ENCODE data around the gene TBX3. TPM values are rescaled to one million over a fixed set of nuclear protein-coding genes. Genes with fewer than 3 reads are reported as not detected.
A peak's percentile ranks its signal among the peaks of the same experiment; 100 is the strongest.

TBX3 gene
- polyA plus RNA-seq, 2 donors = 1.7 to 3.1 TPM

- WGBS, 2 donors = 63 to 69% methylated on average over 6 of the region's 6 CpGs
These were observed 45.1 kb downstream of the TBX3 start for GRCh38 chr12:114638790-114639435.

DNA sequence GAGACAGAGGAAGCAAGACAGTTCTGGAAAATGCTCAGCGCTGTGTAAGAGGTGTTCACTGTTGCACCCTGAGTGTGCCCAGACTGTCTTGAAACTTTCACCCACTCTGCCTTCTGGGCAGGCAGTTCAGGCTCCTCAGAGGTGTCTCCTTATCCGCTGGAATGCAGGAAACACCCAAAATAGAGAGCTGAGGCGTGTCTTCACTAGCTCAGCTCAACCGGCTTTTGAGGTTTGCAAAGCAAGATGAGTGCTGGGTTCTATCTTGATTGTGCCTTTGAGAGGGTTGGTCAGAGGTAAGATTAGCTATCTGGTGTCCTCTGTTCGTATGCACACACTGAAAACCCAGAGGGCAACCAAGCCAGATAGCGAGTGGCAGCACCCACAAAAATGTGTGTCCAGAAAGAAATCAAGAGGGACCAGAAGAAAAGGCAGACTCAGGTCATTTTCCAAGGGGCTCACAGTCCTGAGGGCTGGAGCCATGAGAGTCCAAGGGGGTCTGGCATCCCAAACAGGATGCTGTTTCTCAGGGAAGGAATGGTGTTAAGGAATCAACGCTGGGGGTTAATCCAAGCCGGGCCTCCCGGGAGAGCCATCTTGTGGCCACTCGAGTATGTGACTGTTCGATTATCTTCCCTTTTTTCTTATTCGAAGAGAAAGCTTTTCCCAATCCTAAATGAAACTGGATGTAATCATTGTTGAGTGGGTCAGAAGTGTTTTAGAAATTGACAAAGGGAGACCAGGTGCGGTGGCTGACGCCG lies 47.1 kb downstream of the TBX3 start:
- Histone ChIP-seq H3K27ac (ENCODE audit: low read depth in 2 of 2, low read length in 1 of 2) (peak overlapping the region; percentile 70 to 77), H3K4me1 (ENCODE audit: control insufficient read depth in 2 of 2, insufficient read depth in 2 of 2, low read length in 1 of 2) (no peaks in the 10 kb centered on the region), H3K36me3 (ENCODE audit: control insufficient read depth in 2 of 2, insufficient read depth in 2 of 2, low read length in 1 of 2) (no peaks in the 10 kb centered on the region), H3K4me3 (ENCODE audit: low read depth in 1 of 2, low read length in 2 of 2) (no peak overlapping the region), H3K27me3 (ENCODE audit: control insufficient read depth in 1 of 2, insufficient read depth in 2 of 2, low read length in 2 of 2) (no peaks in the 10 kb centered on the region), H3K9me3 (ENCODE audit: control insufficient read depth in 2 of 2, insufficient read depth in 1 of 2, low read depth in 1 of 2, low read length in 1 of 2) (no peaks in the 10 kb centered on the region)
- 47 to 48% methylated on average over 15 of the region's 15 CpGs for WGBS, 2 donors

More at GRCh38 chr12:114638790-114639435, 45.1 kb downstream of the TBX3 start:
- no peaks in the 10 kb centered on the region for H3K4me1 ChIP-seq (ENCODE audit: control insufficient read depth in 2 of 2, insufficient read depth in 2 of 2, low read length in 1 of 2)
- no peak overlapping the region for H3K27ac ChIP-seq (ENCODE audit: low read depth in 2 of 2, low read length in 1 of 2)
- H3K4me3 ChIP-seq (ENCODE audit: low read depth in 1 of 2, low read length in 2 of 2) = no peak overlapping the region
- H3K36me3 ChIP-seq (ENCODE audit: control insufficient read depth in 2 of 2, insufficient read depth in 2 of 2, low read length in 1 of 2) = no peaks in the 10 kb centered on the region
- no peaks in the 10 kb centered on the region for H3K27me3 ChIP-seq (ENCODE audit: control insufficient read depth in 1 of 2, insufficient read depth in 2 of 2, low read length in 2 of 2)
- H3K9me3 ChIP-seq (ENCODE audit: control insufficient read depth in 2 of 2, insufficient read depth in 1 of 2, low read depth in 1 of 2, low read length in 1 of 2) = no peaks in the 10 kb centered on the region

DNA sequence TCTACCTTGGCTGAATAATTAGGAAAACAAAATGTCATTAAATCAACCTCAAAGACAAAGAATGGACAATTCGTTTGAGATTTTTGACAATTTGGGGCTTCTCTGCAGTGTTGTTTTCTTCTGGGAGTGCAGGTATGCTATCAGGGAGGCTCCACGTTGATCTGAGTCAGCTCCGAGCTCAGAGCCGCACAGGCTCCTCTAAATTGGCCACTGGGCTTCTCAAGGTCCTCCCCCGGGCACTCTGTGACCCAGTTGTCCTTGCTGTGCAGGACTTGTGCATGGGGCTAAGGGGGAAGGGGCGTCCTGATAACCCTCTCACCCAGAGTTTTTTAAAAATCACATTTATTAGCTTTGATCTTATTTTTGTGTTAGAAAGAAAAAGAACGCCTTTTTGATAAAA lies 52.7 kb downstream of the TBX3 start:
- H3K27ac ChIP-seq (ENCODE audit: low read depth in 2 of 2, low read length in 1 of 2) = no peak overlapping the region
- no peaks in the 10 kb centered on the region for H3K36me3 ChIP-seq (ENCODE audit: control insufficient read depth in 2 of 2, insufficient read depth in 2 of 2, low read length in 1 of 2)
- H3K4me1 ChIP-seq (ENCODE audit: control insufficient read depth in 2 of 2, insufficient read depth in 2 of 2, low read length in 1 of 2) = no peaks in the 10 kb centered on the region
- H3K9me3 ChIP-seq (ENCODE audit: control insufficient read depth in 2 of 2, insufficient read depth in 1 of 2, low read depth in 1 of 2, low read length in 1 of 2) = no peaks in the 10 kb centered on the region
- 62 to 71% methylated on average over 7 of the region's 7 CpGs for WGBS, 2 donors
- no peak overlapping the region for H3K4me3 ChIP-seq (ENCODE audit: low read depth in 1 of 2, low read length in 2 of 2)
- no peaks in the 10 kb centered on the region for H3K27me3 ChIP-seq (ENCODE audit: control insufficient read depth in 1 of 2, insufficient read depth in 2 of 2, low read length in 2 of 2)

GRCh38 chr12:114628199-114628598 lies 55.8 kb downstream of the TBX3 start:
- H3K9me3 ChIP-seq (ENCODE audit: control insufficient read depth in 2 of 2, insufficient read depth in 1 of 2, low read depth in 1 of 2, low read length in 1 of 2) = no peaks in the 10 kb centered on the region
- no peaks in the 10 kb centered on the region for H3K36me3 ChIP-seq (ENCODE audit: control insufficient read depth in 2 of 2, insufficient read depth in 2 of 2, low read length in 1 of 2)

GRCh38 chr12:114627393-114627792 lies 56.6 kb downstream of the TBX3 start:
- H3K27me3 ChIP-seq (ENCODE audit: control insufficient read depth in 1 of 2, insufficient read depth in 2 of 2, low read length in 2 of 2) = no peaks in the 10 kb centered on the region
- no peaks in the 10 kb centered on the region for H3K36me3 ChIP-seq (ENCODE audit: control insufficient read depth in 2 of 2, insufficient read depth in 2 of 2, low read length in 1 of 2)
- H3K4me3 ChIP-seq (ENCODE audit: low read depth in 1 of 2, low read length in 2 of 2) = no peak overlapping the region
- H3K27ac ChIP-seq (ENCODE audit: low read depth in 2 of 2, low read length in 1 of 2) = no peak overlapping the region
- no peaks in the 10 kb centered on the region for H3K4me1 ChIP-seq (ENCODE audit: control insufficient read depth in 2 of 2, insufficient read depth in 2 of 2, low read length in 1 of 2)
- no peaks in the 10 kb centered on the region for H3K9me3 ChIP-seq (ENCODE audit: control insufficient read depth in 2 of 2, insufficient read depth in 1 of 2, low read depth in 1 of 2, low read length in 1 of 2)

More at GRCh38 chr12:114628199-114628598, 55.8 kb downstream of the TBX3 start:
- no peaks in the 10 kb centered on the region for H3K4me1 ChIP-seq (ENCODE audit: control insufficient read depth in 2 of 2, insufficient read depth in 2 of 2, low read length in 1 of 2)
- H3K4me3 ChIP-seq (ENCODE audit: low read depth in 1 of 2, low read length in 2 of 2) = no peak overlapping the region
- 40 to 45% methylated on average over 5 of the region's 5 CpGs for WGBS, 2 donors
- no peaks in the 10 kb centered on the region for H3K27me3 ChIP-seq (ENCODE audit: control insufficient read depth in 1 of 2, insufficient read depth in 2 of 2, low read length in 2 of 2)
- H3K27ac ChIP-seq (ENCODE audit: low read depth in 2 of 2, low read length in 1 of 2) = no peak overlapping the region

- Histone ChIP-seq H3K4me3 (ENCODE audit: low read depth in 1 of 2, low read length in 2 of 2) (no peak overlapping the region), H3K36me3 (ENCODE audit: control insufficient read depth in 2 of 2, insufficient read depth in 2 of 2, low read length in 1 of 2) (no peaks in the 10 kb centered on the region), H3K9me3 (ENCODE audit: control insufficient read depth in 2 of 2, insufficient read depth in 1 of 2, low read depth in 1 of 2, low read length in 1 of 2) (peaks cover 0 to 3% of the 10 kb centered on the region in 2 donors), H3K4me1 (ENCODE audit: control insufficient read depth in 2 of 2, insufficient read depth in 2 of 2, low read length in 1 of 2) (no peaks in the 10 kb centered on the region), H3K27ac (ENCODE audit: low read depth in 2 of 2, low read length in 1 of 2) (no peak overlapping the region), H3K27me3 (ENCODE audit: control insufficient read depth in 1 of 2, insufficient read depth in 2 of 2, low read length in 2 of 2) (no peaks in the 10 kb centered on the region)
- 44% methylated on average over 7 of the region's 7 CpGs for WGBS, 2 donors
These were observed 58.6 kb downstream of the TBX3 start for GRCh38 chr12:114625294-114625851.

DNA sequence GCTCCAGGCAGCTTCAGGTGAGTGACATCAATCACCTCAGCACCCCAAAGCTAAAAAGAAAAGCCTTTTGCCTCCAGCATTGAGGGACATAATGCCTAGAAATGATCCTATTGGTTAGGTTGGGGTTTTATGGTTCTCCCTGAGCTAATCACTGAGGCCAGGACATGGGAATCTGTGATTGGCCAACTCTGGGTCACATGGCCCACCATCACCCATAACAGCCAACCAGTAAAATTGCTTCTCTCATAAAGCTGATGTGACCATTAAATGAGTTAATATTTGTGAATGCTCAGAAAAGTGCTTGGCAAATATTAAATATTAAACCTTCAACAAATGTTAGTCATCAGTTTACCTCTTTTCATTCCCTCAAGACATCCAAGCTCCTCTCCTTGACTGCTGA lies 60.2 kb downstream of the TBX3 start:
- Histone ChIP-seq H3K36me3 (ENCODE audit: control insufficient read depth in 2 of 2, insufficient read depth in 2 of 2, low read length in 1 of 2) (no peaks in the 10 kb centered on the region), H3K27ac (ENCODE audit: low read depth in 2 of 2, low read length in 1 of 2) (no peak overlapping the region), H3K27me3 (ENCODE audit: control insufficient read depth in 1 of 2, insufficient read depth in 2 of 2, low read length in 2 of 2) (no peaks in the 10 kb centered on the region), H3K4me1 (ENCODE audit: control insufficient read depth in 2 of 2, insufficient read depth in 2 of 2, low read length in 1 of 2) (no peaks in the 10 kb centered on the region), H3K9me3 (ENCODE audit: control insufficient read depth in 2 of 2, insufficient read depth in 1 of 2, low read depth in 1 of 2, low read length in 1 of 2) (peaks cover 0 to 3% of the 10 kb centered on the region in 2 donors), H3K4me3 (ENCODE audit: low read depth in 1 of 2, low read length in 2 of 2) (no peak overlapping the region)

Measured in esophagus (tissue), 2 donors.